ENCODE results near the gene MRRF.

MRRF gene

GRCh38 chr9:122333169-122333808 lies 68.6 kb downstream of the MRRF start:
- no peak for DNase-seq

- DNase-seq = no peak
Observed at GRCh38 chr9:122334916-122335315, 70.2 kb downstream of the MRRF start.

GRCh38 chr9:122336189-122336588 lies 71.5 kb downstream of the MRRF start:
- DNase-seq = no peak

GRCh38 chr9:122336866-122337555 lies 72.3 kb downstream of the MRRF start:
- DNase-seq = no peak

- no peak for DNase-seq
Observed at GRCh38 chr9:122337556-122337929, 72.9 kb downstream of the MRRF start.

- no peak for DNase-seq
Observed at GRCh38 chr9:122338536-122338935, 73.9 kb downstream of the MRRF start.

- no peak for DNase-seq
Observed at GRCh38 chr9:122338994-122339393, 74.3 kb downstream of the MRRF start.

- DNase-seq = no peak
Observed at GRCh38 chr9:122339579-122339978, 74.9 kb downstream of the MRRF start.

GRCh38 chr9:122340161-122340560 lies 75.5 kb downstream of the MRRF start:
- DNase-seq = no peak

GRCh38 chr9:122342323-122343050 lies 77.8 kb downstream of the MRRF start:
- no peak for DNase-seq

GRCh38 chr9:122346478-122347347 lies 82.0 kb downstream of the MRRF start:
- no peak for DNase-seq

GRCh38 chr9:122347348-122348287 lies 82.9 kb downstream of the MRRF start:
- no peak for DNase-seq

GRCh38 chr9:122348288-122348777 lies 83.7 kb downstream of the MRRF start:
- no peak for DNase-seq

GRCh38 chr9:122348791-122349190 lies 84.1 kb downstream of the MRRF start:
- DNase-seq = no peak

GRCh38 chr9:122349201-122349600 lies 84.5 kb downstream of the MRRF start:
- DNase-seq = no peak

GRCh38 chr9:122350577-122351355 lies 86.1 kb downstream of the MRRF start:
- peak; percentile 83 for DNase-seq

GRCh38 chr9:122354536-122355199 lies 90.0 kb downstream of the MRRF start:
- DNase-seq = no peak

- no peak for DNase-seq
Observed at GRCh38 chr9:122355336-122355875, 90.7 kb downstream of the MRRF start.

GRCh38 chr9:122356627-122357026 lies 91.9 kb downstream of the MRRF start:
- DNase-seq = no peak

GRCh38 chr9:122360891-122361290 lies 96.2 kb downstream of the MRRF start:
- DNase-seq = no peak
